Activated T-helper 1 cell treated with anti-CD3 and anti-CD28 coated beads, Interleukin-2, amount 50 U/mL, for 16 hours (primary cell): ENCODE data around the gene EPC1.
"Not testable (repeated sequence)": the region's sequence is repeated elsewhere in the genome, so short reads cannot be mapped to it uniquely, and the experiment has no call there.

Experiments used
- DNase-seq, 2 donors: peaks; one replicate each; pipeline ENCODE4 v3.0.0-alpha.2; 2020; ENCODE audit warnings: low read depth in 1 of 2, low spot score in 1 of 2

EPC1 gene

DNA sequence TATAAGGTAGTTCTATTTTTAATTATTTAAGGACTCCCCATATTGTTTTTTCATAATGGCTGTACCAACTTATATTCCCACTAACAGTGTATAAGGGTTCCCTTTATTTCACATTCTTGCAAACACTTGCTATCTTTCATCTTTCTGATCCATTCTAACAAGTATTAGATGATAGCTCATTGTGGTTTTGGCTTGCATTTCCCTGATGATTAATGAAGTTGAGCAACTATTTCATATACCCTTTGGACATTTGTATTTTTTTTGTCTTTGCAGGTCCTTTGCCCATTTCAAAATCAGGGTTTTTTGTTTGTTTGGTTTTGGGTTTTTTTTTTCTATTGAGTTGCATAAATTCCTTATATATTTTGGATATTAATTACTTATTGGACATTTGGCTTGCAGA, 107.2 kb downstream of the EPC1 start:
- DNase-seq, result no peak

DNA sequence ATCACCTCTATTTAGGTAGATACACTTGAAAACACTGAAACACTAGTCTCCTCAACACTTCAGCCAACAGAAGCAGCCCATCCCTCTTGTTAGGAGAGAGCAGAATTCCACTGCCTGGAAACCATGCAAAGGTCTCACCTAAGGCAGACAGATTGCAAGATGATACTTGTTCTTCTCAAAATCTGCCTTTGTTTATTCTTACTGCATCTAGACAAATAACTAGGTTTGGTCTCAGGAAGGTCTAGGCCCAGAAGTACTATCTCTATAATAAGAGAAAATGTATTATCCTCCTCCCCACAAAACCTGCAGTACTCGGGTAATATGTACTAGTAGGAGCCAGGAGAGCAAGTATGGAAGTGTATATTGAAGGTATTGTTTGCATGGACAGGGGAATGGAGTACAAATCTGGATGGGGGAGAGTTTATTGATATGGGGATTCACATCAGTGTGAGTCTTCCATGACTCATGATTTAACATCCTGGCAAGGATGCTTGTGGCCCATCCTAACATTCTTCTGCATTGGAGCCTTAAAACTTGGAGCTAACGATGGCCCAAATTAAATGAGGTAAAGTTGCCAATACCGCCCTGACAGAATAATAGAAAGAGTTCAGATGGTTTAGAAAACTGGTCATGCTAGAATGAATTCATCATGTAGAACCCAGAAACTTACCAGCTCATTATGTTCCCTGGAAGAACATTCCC, 109.2 kb downstream of the EPC1 start:
- DNase-seq, result no peak

DNA sequence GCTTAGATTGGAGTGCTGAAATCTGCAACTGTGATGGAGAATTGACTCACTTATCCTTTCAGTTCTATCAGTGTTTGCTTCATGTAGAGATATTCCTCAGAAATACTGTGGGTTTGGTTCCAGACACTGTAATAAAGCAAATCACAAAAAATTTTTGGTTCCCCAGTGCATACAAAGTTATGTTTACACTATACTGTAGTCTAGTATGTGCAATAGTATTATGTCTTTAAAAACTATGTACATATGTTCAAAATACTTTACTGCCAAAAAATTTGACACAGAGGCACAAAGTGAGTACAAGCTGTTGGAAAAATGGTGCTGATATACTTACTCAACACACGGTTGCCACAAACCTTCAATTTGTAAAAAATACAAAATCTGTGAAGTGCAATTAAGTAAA, 112.5 kb downstream of the EPC1 start:
- no peak for DNase-seq

DNA sequence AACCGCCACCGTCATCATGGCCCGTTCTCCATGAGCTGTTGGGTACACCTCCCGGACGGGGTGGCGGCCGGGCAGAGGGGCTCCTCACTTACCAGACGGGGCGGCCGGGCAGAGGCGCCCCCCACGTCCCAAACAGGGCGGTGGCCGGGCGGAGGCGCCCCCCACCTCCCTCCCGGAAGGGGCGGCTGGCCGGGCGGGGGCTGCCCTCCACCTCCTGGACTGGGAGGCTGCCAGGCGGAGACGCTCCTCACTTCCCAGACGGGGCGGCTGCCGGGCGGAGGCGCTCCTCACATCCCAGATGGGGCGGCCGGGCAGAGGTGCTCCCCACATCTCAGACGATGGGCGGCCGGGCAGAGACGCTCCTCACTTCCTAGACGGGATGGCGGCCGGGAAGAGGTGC, 113.6 kb downstream of the EPC1 start:
- DNase-seq, result not testable (repeated sequence)

DNA sequence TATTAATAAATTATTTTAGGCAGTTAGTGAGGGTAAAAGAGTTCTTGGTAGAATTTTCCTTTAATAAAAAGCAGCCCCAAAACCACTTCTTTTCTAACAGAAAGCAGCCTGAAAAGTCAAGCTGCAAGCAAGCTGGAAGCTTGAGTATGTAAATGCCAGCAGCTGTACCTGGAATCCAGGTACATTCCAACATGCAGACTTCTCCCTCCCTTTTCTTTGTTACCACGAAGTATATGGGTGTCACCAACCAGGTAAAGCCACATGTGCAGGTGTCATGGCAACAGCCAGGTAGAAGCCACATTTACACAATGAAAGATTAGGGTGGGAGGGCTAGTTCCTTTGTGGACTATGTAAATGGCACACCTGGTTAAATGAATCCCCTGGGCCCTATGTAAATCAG, 114.6 kb downstream of the EPC1 start:
- DNase-seq, result no peak

DNA sequence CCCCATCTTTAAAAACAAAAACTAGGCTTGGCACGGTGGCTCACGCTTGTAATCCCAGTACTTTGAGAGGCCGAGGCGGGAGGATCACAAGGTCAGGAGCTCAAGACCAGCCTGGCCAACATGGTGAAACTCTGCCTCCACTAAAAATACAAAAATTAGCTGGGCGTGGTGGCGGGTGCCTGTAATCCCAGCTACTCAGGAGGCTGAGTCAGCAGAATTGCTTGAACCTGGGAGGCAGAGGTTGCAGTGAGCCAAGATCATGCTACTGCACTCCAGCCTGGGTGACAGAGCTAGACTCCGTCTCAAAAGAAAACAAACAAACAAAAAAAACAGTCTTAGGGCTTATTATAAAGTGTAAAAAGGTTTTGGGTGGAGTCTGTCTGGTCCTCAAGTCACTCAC, 117.2 kb downstream of the EPC1 start:
- not testable (repeated sequence) for DNase-seq

DNA sequence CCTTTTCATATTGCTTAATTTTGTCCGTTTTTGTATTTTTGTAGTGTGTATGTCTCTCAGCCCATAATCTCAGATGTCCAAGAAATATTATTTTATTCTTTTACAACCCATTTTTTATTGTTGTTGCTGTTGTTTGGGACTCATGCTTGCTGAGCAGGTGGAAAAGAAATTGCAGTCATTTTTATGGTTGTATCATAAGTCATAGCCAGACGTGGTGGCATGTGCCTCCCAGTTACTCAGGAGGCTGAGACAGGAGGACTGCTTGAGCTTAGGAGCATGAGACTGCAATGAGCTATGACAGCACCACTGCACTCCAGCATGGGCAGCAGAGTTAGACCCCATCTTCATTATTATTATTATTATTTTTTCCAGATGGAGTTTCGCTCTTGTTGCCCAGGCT, 117.8 kb downstream of the EPC1 start:
- no peak for DNase-seq

DNA sequence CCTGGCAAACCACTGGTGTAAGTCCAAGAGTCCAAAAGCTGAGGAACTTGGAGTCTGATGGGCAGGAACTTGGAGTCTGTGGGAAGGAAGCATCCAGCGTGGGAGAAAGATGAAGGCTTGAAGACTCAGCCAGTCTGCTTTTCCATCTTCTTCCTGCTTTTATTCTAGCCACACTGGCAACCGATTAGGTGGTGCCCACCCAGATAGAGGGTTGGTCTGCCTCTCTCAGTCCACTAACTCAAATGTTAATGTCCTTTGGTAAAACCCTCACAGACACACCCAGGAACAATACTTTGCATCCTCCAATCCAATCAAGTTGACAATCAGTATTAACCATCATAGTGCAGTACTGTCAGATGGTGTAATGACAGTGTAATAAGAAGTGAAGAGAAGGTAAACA, 119.2 kb downstream of the EPC1 start:
- no peak for DNase-seq

DNA sequence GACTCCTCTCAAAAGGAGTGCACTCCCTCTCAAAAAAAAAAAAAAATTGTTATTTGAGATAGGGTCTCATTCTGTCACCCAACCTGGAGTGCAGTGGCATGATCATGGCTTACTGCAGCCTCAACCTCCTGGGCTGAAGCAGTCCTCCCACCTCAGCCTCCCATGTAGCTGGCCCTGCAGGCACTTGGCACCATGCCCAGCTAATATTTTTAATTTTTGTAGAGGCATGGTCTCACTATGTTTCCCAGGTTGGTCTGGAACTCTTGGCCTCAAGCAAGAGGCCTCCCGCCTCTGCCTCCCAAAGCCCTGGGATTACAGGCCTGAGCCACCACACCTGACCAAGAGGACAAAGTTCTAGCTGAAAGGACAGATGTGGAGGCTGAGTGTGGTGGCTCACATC, 120.3 kb downstream of the EPC1 start:
- no peak for DNase-seq

DNA sequence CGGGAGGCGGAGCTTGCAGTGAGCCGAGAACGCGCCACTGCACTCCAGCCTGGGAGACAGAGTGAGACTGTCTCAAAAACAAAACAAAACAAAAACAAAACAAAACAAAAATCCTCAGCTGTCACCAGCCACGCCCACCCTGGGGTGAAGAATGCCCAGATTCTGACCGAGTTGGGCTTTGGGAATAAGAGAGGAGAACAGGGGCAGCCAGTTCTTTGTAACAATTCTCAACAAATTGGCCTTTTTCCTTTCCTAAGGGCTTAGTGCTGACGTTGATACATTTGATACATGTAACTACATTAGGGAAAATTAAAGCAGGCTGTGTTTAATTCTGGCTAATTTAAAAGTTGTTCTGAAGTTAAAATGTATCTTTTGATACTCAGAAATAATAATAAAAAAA, 121.0 kb downstream of the EPC1 start:
- DNase-seq, result no peak

DNA sequence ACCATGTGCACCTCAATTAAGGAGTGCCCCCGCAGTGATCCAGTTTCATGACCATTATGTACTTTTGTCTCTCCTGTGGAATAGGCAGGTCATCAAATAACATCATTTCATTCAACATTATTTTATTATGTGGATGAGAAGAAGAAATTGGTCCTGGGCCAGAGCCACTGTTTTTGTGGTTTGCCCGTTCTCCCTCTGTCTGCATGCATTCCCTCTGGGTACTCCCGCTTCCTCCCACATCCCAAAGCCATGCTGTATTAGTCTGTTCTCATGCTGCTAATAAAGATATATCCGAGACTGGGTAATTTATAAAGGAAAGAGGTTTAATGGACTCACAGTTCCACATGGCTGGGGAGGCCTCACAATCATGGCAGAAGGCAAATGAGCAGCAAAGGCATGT, 124.6 kb downstream of the EPC1 start:
- not testable (repeated sequence) for DNase-seq

DNA sequence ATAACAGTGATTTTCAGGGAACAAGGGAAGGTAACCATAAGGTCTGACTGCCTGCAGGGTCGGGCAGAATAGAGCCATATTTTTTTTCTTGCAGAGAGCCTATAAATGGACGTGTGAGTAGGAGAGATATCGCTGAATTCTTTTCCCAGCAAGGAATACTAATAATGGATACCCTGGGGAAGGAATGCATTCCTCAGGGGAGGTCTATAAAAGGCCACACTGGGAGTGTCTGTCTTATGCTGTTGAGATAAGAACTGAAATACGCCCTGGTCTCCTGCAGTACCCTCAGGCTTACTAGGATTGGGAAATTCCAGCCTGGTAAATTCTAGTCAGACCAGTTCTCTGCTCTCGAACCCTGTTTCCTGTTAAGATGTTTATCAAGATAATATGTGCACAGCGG, 127.8 kb downstream of the EPC1 start:
- DNase-seq, result not testable (repeated sequence)

DNA sequence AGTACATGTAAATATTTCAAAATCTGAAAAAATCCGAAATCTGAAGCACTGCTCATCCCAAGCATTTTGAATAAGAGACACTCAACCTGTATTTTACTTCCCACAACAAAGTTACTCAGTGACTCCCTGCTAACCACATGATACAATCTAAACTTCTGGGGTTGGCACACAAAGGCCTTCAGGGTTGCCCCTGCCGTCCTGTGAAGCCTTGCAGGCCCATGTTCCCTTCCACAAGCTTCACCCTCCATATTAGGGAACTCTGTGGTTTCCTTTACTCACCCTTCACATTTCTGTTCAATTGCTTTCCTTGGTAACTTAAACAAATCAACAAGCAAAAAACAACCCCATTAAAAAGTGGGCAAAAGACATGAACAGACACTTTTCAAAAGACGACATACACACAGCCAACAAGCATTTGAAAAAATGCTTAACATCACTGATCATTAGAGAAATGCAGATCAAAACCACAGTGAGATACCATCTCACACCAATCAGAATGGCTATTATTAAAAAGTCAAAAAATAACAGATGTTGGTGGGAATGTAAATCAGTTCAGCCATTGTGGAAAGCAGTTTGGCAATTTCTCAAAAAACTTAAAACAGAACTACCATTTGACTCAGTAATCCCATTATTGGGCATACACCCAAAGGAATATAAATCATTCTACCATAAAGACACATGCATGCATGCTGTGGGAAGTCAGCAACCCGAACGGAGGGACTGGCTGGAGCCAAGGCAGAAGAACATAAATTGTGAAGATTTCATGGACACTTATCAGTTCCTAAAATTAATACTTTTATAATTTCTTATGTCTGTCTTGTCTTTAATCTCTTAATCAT, 128.5 kb downstream of the EPC1 start:
- not testable (repeated sequence) for DNase-seq
